K562 (cell line): ENCODE results near the gene ENTPD3. TPM values are rescaled to one million over a fixed set of nuclear protein-coding genes. Genes with fewer than 3 reads are reported as not detected.

Experiments used
- BRD9 ChIP-seq: fragments of 450-650 bp; IDR thresholded peaks from 2 replicates; pipeline ENCODE4 v1.6.1; 2018; ENCODE audit warnings: low read depth; ENCODE audit not compliant: partially characterized antibody
- CREM ChIP-seq: IDR thresholded peaks from 2 replicates; pipeline ENCODE4 v1.6.1; 2014; ENCODE audit warnings: antibody characterized with exemption, low read depth
- HCFC1 ChIP-seq: IDR thresholded peaks from 2 replicates; pipeline ENCODE4 v1.6.1; 2012; ENCODE audit warnings: low read depth, low read length, improper control_type of control experiment
- MAFK ChIP-seq: IDR thresholded peaks from 2 replicates; pipeline ENCODE4 v1.6.1; 2011; ENCODE audit warnings: low read length, improper control_type of control experiment
- MED1 ChIP-seq: sonication (generic); formaldehyde crosslinking; IDR thresholded peaks from 2 replicates; pipeline ENCODE4 v1.8.1; 2023; ENCODE audit warnings: missing genetic modification reagents, borderline replicate concordance
- MTA3 ChIP-seq: fragments of 450-650 bp; formaldehyde crosslinking; IDR thresholded peaks from 2 replicates; pipeline ENCODE4 v1.6.1; 2017; ENCODE audit warnings: mild to moderate bottlenecking, borderline replicate concordance
- ZBTB8A ChIP-seq: fragments of 450-650 bp; IDR thresholded peaks from 2 replicates; pipeline ENCODE4 v1.6.1; 2018; ENCODE audit warnings: mild to moderate bottlenecking, moderate library complexity; ENCODE audit not compliant: partially characterized antibody
- ZNF764 ChIP-seq: fragments of 250-450 bp; sonication (Bioruptor Pico); IDR thresholded peaks from 2 replicates; pipeline ENCODE4 v1.4.0; 2020; ENCODE audit warnings: low read depth, mild to moderate bottlenecking, moderate library complexity
- polyA plus RNA-seq, 8 experiments: library from polyadenylated mRNA; depleted of rRNA in 4 of 8; stranded (reverse) in 5 of 8; unstranded in 3 of 8; fragments of >200 nt; fragmentation: Nextera tagmentation in 2 of 8; fragmentation: Illumina TruSeq in 1 of 8; extraction: Ambion mirVana in 2 of 8; extraction: Trizol in 1 of 8; gene quantifications; 2 replicates each; pipeline versions ENCODE4 v1.2.1 to v1.2.3, GENCODE V29; 2011 to 2014; ENCODE audit warnings: inconsistent platforms in 1 of 8, missing spikeins in 1 of 8
- total RNA-seq, 7 experiments: library from RNA; depleted of rRNA in 6 of 7; stranded (reverse); fragments of >200 nt in 6 of 7; fragmentation: Illumina TruSeq in 2 of 7; extraction: Trizol in 2 of 7; gene quantifications; 2 replicates each; pipeline versions ENCODE4 v1.2.1 to v1.2.3, GENCODE V29; 2011 to 2021; ENCODE audit warnings: low replicate concordance in 1 of 7
- TF ChIP-seq, protein P1 (sequence below): sonication (generic); formaldehyde crosslinking; IDR thresholded peaks from 2 replicates; pipeline ENCODE4 v1.8.0; 2022; ENCODE audit warnings: missing genetic modification reagents, mild to moderate bottlenecking, borderline replicate concordance
- TF ChIP-seq, protein P2 (sequence below): fragments of 450-650 bp; formaldehyde crosslinking; IDR thresholded peaks from 2 replicates; pipeline ENCODE4 v1.4.0; 2020; ENCODE audit warnings: mild to moderate bottlenecking, moderate library complexity
- TF ChIP-seq, protein P3 (sequence below): fragments of 450-650 bp; IDR thresholded peaks from 2 replicates; pipeline ENCODE4 v1.7.1; 2018; ENCODE audit warnings: mild to moderate bottlenecking, low read depth; ENCODE audit not compliant: partially characterized antibody
- TF ChIP-seq, protein P4 (sequence below): sonication (generic); formaldehyde crosslinking; IDR thresholded peaks from 2 replicates; pipeline ENCODE4 v1.8.0; 2022; ENCODE audit warnings: mild to moderate bottlenecking, low read depth, missing genetic modification reagents
- TF ChIP-seq, protein P5 (sequence below): fragments of 250-450 bp; sonication (Bioruptor Pico); IDR thresholded peaks from 2 replicates; pipeline ENCODE4 v1.8.0; 2022; ENCODE audit warnings: moderate library complexity, mild to moderate bottlenecking, inconsistent platforms
- TF ChIP-seq, protein P6 (sequence below), 3 experiments: fragments of 200-800 bp in 1 of 3; sonication (Bioruptor generic) in 1 of 3; sonication (generic) in 1 of 3; formaldehyde crosslinking in 1 of 3; IDR thresholded peaks; 2 replicates each; pipeline versions ENCODE4 v1.6.1 to v1.8.0; 2016 to 2022; ENCODE audit warnings: mild to moderate bottlenecking in 2 of 3, missing compliant biosample characterization in 2 of 3, missing genetic modification characterization in 2 of 3, missing genetic modification reagents in 1 of 3

Gene ENTPD3
- total and polyA plus RNA-seq, 9 of the 15 experiments (the other 6 are each of a cell fraction or from before 2014, with no cell fraction given), result 0.23 to 2.1 (median 0.58) TPM

DNA sequence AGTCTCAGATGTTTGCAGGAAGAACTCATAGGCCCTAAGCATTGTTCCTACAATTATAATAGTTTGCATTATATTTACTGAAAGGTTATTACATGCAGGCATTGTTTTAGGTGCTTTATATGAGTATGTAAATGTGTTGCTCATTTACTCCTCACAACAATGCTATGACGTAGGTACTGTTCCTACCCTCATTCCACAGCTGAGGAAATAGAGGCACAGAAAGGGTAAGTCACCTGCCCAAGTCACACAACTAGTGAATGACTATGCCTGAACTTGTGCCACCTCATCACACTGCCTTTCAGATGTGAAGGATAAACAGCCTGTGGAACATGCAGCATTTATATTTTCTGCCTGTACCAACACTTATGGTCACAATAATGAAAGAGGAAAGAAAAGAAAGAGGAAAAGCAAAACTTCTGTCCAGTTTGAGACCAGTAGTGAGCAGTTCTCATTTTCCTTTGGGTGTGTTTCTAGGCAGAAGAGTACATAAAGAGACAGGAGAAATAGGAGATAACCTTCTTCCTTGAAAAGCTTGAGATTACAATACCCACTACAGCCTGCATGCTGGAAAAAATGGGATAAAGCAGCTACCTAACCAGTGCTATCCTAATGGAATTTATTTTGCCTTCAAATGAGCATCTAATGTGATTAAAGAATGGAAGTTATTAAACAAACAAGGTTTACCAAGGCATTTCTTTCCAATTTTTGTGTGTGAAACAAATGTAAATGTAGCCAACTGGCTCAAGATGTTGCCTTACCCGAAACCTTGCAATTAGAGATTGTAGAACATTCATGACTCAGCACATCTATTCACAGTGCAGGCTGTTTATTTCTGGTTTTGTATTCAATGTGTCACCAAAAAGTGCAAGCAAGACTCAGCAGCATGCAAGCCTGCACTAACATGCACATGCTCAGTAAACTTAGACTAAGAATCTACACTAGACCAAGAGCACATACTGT lies 20.5 kb upstream of the ENTPD3 start (continued):
- TF ChIP-seq ZBTB8A (no peak), HCFC1 (no peak), MED1 (CRISPR knock-in tag) (no peak), MTA3 (no peak), BRD9 (no peak), CREM (peak; percentile 13; the same call in 1 of the 2 replicates), MAFK (peak; percentile 99), ZNF764 (no peak)
- TF ChIP-seq, protein P1, sequence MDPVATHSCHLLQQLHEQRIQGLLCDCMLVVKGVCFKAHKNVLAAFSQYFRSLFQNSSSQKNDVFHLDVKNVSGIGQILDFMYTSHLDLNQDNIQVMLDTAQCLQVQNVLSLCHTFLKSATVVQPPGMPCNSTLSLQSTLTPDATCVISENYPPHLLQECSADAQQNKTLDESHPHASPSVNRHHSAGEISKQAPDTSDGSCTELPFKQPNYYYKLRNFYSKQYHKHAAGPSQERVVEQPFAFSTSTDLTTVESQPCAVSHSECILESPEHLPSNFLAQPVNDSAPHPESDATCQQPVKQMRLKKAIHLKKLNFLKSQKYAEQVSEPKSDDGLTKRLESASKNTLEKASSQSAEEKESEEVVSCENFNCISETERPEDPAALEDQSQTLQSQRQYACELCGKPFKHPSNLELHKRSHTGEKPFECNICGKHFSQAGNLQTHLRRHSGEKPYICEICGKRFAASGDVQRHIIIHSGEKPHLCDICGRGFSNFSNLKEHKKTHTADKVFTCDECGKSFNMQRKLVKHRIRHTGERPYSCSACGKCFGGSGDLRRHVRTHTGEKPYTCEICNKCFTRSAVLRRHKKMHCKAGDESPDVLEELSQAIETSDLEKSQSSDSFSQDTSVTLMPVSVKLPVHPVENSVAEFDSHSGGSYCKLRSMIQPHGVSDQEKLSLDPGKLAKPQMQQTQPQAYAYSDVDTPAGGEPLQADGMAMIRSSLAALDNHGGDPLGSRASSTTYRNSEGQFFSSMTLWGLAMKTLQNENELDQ (CRISPR knock-in tag), result no peak
- TF ChIP-seq, protein P2, sequence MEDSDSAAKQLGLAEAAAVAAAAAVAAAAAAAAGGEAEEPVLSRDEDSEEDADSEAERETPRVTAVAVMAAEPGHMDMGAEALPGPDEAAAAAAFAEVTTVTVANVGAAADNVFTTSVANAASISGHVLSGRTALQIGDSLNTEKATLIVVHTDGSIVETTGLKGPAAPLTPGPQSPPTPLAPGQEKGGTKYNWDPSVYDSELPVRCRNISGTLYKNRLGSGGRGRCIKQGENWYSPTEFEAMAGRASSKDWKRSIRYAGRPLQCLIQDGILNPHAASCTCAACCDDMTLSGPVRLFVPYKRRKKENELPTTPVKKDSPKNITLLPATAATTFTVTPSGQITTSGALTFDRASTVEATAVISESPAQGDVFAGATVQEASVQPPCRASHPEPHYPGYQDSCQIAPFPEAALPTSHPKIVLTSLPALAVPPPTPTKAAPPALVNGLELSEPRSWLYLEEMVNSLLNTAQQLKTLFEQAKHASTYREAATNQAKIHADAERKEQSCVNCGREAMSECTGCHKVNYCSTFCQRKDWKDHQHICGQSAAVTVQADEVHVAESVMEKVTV (CRISPR knock-in tag), result no peak
- TF ChIP-seq, protein P3, sequence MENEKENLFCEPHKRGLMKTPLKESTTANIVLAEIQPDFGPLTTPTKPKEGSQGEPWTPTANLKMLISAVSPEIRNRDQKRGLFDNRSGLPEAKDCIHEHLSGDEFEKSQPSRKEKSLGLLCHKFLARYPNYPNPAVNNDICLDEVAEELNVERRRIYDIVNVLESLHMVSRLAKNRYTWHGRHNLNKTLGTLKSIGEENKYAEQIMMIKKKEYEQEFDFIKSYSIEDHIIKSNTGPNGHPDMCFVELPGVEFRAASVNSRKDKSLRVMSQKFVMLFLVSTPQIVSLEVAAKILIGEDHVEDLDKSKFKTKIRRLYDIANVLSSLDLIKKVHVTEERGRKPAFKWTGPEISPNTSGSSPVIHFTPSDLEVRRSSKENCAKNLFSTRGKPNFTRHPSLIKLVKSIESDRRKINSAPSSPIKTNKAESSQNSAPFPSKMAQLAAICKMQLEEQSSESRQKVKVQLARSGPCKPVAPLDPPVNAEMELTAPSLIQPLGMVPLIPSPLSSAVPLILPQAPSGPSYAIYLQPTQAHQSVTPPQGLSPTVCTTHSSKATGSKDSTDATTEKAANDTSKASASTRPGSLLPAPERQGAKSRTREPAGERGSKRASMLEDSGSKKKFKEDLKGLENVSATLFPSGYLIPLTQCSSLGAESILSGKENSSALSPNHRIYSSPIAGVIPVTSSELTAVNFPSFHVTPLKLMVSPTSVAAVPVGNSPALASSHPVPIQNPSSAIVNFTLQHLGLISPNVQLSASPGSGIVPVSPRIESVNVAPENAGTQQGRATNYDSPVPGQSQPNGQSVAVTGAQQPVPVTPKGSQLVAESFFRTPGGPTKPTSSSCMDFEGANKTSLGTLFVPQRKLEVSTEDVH, result no peak
- TF ChIP-seq, protein P4, sequence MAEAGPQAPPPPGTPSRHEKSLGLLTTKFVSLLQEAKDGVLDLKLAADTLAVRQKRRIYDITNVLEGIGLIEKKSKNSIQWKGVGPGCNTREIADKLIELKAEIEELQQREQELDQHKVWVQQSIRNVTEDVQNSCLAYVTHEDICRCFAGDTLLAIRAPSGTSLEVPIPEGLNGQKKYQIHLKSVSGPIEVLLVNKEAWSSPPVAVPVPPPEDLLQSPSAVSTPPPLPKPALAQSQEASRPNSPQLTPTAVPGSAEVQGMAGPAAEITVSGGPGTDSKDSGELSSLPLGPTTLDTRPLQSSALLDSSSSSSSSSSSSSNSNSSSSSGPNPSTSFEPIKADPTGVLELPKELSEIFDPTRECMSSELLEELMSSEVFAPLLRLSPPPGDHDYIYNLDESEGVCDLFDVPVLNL (CRISPR knock-in tag), result no peak
- TF ChIP-seq, protein P5, sequence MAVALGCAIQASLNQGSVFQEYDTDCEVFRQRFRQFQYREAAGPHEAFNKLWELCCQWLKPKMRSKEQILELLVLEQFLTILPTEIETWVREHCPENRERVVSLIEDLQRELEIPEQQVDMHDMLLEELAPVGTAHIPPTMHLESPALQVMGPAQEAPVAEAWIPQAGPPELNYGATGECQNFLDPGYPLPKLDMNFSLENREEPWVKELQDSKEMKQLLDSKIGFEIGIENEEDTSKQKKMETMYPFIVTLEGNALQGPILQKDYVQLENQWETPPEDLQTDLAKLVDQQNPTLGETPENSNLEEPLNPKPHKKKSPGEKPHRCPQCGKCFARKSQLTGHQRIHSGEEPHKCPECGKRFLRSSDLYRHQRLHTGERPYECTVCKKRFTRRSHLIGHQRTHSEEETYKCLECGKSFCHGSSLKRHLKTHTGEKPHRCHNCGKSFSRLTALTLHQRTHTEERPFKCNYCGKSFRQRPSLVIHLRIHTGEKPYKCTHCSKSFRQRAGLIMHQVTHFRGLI (CRISPR knock-in tag), result no peak
- TF ChIP-seq, protein P6, sequence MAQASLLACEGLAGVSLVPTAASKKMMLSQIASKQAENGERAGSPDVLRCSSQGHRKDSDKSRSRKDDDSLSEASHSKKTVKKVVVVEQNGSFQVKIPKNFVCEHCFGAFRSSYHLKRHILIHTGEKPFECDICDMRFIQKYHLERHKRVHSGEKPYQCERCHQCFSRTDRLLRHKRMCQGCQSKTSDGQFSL (CRISPR knock-in tag; IDR thresholded peaks at IDR 0.05), result no peak
- TF ChIP-seq, protein P6 (tag; IDR thresholded peaks at IDR 0.05), result 0 out of 4 replicates have a peak, but pooled peaks of 1 of the 2 experiments have one; percentile 48
